GM18507 (cell line): ENCODE data around the gene HOXA11.

Source experiments
- DNase-seq: peaks from one replicate; pipeline ENCODE4 v3.0.0; 2011; ENCODE audit warnings: low read depth; ENCODE audit not compliant: insufficient read length; ENCODE audit errors: extremely low spot score
- FAIRE-seq: peaks from 2 replicates; lab custom pipeline; 2011; peaks lifted over from hg19 to GRCh38; lab: Jason Lieb, UNC

The HOXA11 gene

GRCh38 chr7:27161214-27161720 lies 23.8 kb downstream of the HOXA11 start:
- FAIRE-seq (no peak), DNase-seq (no peak)

GRCh38 chr7:27160546-27161213 lies 24.4 kb downstream of the HOXA11 start:
- FAIRE-seq (peak; percentile 87), DNase-seq (peak; percentile 82)

DNA sequence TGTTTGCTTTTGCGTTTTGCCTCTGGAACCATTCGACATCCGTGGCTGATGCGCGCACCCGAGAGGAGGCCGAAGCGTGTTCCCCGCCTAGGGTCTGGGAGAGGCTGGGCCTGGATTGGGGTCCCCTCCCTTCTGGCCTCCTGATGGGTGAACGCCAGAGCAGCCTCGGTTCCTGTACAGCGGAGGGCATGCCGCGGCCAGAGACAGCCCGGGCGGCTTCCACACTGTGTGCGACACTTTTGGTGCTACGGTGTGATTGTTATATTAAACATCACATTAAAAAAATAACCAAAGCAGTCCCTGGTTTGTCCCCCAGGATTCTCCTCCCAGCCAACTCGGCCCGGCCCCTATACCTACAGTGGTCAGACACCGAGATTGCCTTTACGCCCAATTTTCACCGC lies 24.9 kb downstream of the HOXA11 start:
- DNase-seq = no peak
- no peak for FAIRE-seq

DNA sequence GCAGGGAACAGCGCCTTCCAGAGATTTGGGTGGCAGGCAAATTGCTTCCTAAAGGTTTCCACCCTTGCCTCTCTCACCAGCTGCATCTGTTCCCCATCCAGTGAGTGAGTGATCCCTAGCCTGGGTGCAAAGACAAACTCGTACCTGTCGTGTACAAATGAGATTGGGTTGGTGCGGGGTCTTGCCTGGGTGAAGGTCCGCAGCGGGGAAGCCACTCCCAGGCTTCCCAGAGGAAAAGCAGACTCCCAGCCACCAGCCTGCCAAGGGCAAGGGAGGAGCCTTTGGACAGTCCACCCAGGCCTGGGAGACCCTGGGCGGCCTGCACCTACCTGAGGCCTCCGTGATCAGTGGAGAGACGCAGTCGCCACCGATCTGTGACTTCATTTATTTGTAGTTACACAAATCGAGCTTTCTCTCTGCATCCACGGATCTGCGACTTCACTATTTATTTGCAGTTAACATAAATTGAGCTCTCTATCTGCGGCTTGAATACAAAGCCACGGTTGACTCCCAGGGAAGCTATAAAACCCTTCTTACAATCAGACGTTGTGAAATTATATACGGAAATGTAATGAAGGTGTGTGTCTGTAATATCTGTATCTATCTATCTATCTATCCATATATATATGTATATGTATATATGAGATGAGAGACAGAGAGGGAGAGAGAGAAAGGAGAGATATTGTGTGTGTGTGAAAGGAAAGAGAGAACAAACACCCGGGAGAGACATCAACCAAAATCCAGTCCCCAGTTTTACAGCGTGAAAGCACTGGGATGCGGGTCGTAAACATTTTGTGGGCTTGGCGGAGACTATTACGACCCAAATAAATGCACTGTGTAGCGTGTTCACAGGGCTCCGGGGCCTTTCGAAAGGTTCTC lies 25.5 kb downstream of the HOXA11 start:
- DNase-seq (no peak), FAIRE-seq (no peak)

DNA sequence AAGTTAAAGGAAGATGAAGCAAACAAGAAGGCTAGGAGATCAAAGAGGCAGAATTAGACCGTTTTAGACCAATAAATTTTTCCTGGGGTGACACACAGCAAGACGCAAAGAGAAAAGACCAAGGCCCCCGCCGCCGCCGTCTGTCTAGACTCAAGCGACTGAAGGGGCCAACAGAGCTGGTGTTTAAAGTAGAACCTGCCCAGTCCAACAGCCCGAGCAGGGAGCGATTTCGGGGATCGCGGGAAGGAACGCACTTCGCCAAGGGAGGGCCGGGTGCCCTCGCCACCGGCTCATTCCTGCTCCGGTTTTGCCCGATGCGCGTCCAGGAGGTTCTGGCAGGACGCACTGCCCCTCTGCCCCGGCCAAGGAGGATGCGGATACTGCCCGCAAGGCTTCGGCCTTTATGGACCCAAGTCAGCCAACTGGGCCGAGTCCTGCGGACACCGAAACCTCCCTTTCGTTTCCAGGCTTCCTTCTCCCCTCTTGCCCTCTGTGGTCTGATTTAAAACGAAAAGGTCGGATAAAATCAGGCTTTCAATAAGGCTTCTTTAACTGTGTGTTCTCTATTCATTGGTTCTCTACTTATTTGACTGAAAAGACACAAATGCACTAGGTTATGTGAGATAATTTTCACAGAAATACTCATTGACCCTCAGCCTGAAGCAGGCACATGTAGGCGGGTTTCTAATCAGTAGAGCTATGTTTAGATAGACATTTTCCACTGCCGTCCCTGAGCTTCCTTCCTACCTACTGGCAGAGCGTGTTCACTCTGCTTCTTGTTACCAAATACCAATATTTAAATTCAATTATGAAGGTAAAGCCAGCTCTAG lies 26.4 kb downstream of the HOXA11 start:
- DNase-seq (no peak), FAIRE-seq (no peak)

GRCh38 chr7:27157702-27158431 lies 27.2 kb downstream of the HOXA11 start:
- DNase-seq = no peak
- FAIRE-seq = no peak

DNA sequence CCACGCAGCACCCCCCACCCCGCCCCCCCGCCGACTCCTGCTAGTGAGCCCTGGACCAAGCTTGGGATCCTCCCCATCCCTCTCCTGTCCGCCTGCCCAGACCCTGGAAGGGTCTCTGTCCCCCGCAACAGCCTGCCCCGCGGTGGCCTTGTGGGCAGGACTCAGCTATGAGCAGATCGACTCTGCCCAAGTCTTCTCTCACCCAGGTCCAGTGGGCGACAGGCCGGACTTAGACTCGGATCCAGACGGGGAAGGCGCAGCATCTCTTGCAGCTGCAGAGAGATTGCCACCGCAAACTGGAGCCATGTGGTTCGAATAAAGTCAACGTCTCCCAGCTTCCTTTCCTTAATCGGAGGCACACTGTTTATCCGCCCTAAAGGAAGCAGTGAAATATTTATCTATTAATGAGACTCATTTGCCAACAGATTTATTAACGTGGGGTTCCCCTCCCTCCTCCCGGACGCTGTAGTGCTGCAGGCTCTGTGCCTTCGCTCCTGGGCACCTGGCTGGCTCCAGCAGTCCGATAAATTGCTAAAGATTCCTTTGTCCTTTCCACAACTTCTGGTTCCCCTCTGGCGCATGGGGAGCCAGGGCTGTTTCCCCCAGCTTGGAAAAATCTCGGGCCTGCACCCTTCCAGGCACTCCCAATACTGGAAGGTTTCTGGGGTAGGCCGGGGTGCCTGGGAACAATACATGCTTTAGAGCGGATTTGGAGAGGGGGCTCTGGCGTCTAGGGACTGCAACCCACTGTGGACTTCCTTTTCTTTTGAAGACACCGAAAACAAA lies 27.9 kb downstream of the HOXA11 start:
- no peak for FAIRE-seq
- no peak for DNase-seq

DNA sequence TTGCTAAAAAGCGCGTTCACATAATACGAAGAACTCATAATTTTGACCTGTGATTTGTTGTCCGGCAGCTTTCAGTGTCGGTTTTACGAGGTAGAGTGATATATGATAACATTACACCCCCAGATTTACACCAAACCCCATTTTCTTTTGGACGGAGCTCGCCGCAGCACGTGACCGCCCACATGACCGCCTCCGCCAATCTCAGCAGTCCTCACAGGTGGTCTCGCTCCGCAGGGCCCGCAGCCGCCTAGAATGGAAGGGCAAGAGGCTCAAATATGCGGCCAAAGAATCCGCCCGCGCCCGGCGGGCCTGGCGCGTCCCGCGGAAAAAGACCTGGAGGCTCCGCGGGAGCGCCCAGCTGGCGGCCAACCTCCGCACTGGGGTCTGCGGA lies 28.5 kb downstream of the HOXA11 start, which contains the start of gene HOXA7:
TSS of gene HOXA7 (minus strand) at position 168 of the 391 bp plus-strand sequence. CDS start at position 38, 130 bp downstream.
- FAIRE-seq = no peak
- no peak for DNase-seq

DNA sequence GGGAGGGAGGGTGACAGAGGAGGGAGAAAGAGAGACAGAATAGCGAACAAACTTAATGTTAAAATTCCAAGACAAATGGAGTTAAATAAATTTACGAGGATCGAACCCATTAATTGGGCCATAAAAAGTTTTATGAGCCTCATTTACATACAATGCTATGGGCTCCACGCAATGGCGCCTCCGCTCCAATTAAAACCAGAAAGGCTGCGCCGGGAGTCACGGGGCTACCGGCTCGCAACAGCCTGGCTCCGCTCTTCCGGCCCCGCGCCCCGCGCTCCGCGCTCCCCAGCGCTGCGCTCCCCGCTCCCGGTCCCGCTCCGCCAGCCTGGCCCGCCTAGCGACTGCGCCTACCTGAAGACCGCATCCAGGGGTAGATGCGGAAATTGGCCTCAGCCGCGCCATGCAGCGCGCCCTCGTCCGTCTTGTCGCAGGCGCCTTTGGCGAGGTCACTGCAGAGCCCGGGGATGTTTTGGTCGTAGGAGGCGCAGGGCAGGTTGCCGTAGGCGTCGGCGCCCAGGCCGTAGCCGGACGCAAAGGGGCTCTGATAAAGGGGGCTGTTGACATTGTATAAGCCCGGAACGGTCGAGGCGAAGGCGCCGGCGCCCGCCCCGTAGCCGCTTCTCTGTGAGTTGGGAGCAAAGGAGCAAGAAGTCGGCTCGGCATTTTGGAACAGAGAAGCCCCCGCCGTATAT lies 29.1 kb downstream of the HOXA11 start:
- no peak for FAIRE-seq
- no peak for DNase-seq

DNA sequence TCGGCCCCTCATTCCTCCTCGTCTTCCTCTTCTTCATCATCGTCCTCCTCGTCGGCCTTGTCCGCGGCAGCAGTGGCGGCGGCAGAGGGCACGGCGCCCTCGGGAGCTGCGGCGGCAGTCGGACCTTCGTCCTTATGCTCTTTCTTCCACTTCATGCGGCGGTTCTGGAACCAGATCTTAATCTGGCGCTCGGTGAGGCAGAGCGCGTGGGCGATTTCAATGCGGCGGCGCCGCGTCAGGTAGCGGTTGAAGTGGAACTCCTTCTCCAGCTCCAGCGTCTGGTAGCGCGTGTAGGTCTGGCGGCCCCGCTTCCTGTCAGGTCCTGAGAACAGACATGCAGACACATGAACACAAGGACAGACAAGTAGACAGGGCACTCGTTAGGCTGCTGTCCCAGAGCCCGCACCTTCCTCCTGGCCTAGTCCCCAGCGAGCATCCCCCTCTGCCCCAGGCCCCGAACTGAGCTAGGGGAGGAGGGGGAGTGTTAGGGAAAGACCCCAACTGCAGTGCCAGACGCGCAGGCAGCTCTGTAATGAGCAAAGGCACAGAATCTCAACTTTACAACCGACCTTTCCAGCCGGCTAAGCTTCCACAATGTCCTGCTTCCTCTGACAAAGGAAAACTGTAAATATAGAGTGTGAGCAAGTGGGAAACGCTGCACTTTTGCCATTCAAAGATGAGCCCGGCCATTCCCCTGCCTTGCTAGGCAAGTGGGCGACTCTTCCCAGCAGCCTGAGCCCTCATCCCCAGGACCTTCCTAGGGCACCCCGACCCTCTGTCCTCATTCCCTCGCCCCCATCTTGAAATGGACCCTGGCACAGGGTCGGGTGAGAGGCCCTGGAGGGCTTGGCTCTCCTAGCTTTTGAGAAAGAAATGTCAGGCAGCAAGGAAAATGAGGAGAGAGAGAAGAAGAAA lies 29.9 kb downstream of the HOXA11 start:
- FAIRE-seq (no peak), DNase-seq (no peak)

DNA sequence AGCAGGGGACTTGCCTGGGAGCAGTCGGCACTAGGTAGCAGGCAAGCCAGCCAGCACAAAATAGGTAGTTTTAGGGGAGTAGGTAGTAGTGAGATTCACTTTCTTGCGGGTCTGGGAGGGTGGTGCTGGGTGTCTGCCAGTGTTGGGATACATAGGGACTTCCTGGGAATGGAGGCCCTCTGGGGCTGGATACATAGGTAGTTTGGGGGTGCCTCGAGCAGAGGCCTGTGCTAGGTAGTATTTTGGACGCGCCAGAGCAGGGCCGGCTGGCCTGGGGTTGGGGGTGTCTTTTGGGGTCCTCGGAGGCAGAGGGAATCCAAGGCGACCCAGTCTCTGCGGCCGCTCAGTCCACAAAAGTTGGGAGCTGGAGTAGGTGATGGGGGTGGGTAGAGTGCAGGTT lies 30.7 kb downstream of the HOXA11 start:
- no peak for FAIRE-seq
- no peak for DNase-seq

- DNase-seq (no peak), FAIRE-seq (no peak)
Measured at GRCh38 chr7:27153526-27153925, 31.5 kb downstream of the HOXA11 start.

DNA sequence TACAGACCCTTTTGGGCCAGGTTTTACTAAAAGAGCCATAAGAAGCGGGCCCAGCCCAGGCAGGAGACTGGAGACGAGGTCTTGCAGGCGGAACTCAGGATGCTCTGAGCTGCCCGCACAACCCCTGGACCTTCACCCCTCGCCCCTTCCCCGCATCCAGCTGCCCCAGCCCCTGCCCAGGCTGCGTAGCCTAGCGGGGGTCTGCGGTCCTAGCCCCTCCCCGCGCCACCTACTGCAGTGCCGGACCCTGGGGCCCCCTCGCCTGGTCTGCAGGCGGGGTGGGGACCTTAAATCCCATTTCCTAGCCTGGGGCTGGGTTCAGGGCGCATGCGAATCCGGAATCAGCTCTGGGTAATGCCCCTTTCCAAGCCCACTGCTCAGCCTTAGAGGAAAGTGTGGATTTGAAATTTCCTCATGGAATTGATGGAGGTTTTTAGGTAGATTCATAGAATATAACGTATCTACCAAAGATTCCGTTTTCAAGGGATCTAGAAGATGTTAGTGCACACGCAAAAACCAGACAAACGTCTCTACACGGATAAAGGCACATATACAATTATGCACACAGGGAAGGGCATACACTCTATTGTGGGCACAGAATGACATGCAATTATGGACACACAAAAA lies 32.1 kb downstream of the HOXA11 start:
- no peak for DNase-seq

DNA sequence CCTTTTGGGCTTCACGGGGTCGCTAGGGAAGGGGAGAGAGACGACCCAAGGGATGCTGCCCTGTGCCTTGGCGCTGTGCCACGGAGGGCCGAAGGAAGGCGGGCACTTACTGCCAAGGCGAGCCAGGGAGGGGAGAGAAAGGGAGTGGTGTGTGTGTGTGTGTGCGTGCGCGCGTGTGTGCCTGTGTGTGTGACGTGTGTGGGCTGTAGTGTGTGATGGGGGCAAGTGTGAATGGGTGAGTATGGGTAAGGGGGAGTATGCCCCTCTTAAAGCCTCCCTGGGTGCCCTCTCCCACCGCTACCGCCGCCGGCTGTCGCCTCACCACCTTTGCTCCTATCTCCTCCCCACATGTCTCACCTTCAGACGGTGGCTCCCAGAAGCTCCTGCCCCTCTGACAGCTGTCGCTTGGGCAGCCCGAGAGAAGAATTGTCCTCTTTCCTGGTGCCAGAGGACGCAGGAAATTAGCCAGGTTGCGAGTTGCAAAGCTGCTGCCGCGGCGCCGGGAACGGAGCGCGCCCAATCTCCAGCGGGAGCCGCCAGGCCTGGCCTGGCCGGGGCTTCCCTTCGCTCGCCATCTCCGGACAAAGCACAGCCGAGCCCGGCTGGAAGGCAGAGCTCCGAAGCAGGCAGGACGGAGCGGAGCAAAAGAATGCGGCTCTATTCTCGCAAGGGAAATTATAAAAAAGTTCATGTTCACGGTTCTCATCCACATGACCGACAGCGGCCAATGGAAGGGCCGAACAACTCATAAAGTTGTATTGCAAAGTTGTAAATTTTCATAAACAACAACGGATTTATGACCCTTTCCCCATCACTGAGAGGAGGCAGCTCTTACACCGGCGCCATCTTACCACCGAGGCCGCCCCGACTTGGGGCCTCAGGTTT lies 32.9 kb downstream of the HOXA11 start, which contains the start of gene HOXA3:
TSS of gene HOXA3 (minus strand) at position 653 of the 885 bp plus-strand sequence. CDS start 41,943 bp downstream, outside the sequence.
- DNase-seq = no peak
- no peak for FAIRE-seq

More for the DNA sequence above, 32.1 kb downstream of the HOXA11 start:
- no peak for FAIRE-seq

DNA sequence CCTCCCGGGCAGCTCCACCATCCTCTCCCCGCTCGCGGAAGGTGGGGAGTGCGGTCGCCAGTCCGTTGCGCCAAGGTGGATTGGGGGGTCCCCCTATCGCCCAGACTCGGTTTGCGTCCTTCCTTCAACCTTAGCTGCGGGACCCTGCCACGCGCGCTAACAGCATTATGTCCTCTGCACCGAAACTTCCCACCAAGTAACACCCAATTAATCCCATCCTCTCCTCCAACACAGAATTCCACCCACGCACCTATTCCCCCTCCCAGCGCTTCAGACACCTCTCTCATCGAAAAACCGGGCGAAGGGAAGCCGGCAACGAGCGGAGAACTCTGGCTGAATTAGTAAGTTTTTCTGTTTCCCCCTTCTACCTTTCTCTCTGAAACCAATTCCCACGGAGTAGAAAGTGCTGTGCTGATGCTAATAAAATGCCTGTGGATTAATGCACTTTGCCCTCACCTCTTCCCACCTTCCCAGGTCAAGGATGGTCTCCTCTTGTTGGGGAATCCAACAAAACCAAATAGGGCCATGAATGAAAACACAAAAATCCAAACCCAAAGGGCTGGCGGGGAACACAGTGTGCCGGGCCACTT lies 33.6 kb downstream of the HOXA11 start:
- DNase-seq (no peak), FAIRE-seq (no peak)
